NCI-H2171 treated with DMSO at 0.1 percent for 48 hours (cell line): Measurements from ENCODE around the gene HOXA13.
A peak's percentile ranks its signal among the peaks of the same experiment; 100 is the strongest.

Experiments
- DNase-seq: peaks from one replicate; lab custom pipeline; 2025; lab: John Stamatoyannopoulos, UW

The HOXA13 gene

DNA sequence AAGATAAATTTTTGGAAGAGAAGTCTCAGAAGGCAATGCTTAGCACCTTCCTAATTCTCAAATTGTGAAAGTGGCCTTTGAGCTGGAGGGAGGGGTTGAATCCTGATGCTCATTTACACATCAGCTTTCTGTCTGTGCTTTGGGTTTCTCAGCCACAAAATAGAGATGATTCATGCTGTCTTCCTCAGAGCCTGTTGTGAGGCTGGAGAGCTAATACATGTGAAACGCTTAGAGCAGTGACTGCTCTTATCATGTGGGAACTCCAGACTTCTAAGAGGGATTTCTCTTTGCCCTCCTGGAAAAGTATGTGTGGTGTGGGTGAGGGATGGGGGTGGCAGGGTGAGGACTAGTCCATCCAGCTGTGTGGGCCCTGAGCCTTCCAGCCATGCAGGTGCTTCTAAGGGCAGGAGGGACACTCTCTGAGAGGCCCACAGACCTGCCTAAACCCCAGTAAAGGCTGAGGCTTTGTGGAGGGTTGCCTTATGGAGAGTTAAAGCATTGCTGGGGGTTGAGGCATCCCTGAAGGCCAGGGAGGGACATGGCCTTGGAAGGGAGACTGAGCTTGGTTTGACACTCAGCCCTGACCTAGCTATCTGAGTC lies 37.9 kb upstream of the HOXA13 start:
- no peak for DNase-seq

DNA sequence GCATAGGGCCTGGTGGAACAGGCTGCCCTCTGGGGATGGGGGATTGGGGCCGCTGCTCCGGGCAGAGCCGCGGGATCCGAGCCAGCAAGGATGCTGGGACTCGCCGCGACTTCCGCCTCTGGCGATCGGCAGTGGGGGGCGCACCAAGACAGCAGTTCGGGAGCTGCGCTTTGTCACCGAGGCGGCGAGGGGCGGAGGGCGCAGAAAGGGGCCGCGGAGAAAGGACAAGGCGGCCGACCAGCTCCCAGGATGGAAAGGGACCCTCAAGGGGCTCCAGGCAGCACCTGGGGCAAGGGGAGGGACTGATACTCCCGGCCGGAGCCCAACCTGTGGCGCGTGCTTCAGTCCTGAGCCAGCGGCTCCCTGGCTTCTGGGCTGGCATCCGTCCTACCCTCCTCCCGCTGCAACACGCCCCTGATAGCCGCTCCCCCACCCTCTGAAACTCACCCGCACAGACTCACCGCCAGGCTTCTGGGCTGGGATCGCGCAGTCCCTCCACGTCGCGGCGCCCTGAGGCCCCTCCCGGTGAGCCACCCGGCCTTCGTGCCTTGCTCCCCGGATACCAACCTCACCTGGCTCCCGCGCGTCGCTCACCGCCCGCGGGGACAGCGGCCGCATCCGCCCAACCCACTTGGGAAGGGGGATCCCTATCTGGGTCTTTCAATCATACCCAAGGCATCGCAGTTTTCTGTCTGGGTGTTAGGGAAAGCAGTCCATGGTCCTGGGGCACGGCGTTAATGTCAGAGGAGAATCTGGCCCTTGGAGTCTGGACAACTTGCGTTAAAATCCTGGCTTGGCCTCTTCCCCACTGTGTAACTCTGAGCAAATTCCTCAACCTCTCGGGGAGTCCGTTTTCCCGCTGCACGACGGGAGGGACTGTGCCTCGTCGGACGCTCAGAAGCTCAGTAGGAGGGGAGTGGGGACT lies 35.8 kb upstream of the HOXA13 start:
- peak; percentile 73 for DNase-seq

DNA sequence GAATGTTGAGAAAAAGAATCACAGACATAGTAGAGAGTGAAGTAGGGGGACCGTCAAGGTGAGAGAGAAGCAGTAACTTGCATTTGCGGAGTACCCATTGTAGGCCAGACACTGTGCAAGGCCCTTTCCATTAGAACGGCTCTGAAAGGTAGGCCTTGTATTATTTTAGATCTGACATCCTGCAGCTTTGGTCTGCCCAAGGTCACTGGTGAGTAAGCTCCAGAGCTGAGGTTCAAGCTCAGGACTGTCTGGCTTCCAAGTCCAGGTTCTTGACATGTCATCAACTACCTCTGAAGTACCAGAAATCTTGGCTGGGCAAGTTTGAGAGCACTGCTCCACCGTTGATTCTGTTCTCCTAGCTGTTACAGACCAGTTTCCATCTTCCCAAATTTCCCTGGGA lies 29.6 kb upstream of the HOXA13 start:
- DNase-seq = no peak

DNA sequence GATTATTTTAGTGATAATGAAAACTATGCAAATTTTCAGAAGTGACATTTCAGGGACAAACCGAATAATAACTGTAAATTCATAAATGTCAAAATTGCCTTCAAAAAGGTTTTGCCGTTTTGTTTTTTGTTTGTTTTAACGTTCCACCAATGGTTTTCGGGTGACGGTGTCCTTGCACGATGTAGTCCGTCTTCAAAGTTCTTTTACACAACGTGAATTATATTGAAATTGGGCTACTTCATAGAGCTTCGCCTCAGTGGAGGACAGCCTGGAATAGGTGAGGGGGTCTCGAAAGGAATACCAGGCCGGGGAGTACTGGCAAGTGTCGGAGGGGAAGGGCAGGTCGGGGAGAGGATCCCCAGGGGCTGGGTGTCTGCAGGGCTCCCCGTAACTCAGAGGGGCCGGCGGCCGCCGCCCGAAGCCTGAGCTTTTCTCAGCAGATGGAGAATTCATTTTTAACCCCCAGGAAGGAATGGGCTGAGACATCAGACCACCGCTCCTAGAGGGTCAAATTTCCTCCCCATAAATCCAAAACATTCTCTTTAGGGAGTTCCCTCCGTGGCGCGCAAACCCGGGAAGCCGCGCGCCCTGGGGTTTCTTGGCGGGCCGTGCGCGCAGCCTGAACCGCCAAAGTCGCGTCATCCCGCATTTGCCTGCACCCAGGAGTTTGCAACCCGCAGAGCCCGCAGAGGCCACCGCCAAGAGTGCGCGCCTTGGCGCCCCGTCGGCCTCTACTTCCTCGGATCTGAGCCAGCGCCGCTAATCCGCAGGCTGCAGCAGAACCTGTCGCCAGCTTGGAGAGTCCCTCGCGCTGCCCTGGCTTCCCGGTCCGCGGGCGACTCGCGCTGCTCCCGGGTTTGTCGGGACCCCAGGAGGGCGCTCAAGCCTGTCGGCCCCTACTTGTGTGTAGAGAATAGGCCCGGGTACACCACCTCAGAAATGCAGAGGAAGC lies 25.4 kb upstream of the HOXA13 start:
- DNase-seq = no peak

DNA sequence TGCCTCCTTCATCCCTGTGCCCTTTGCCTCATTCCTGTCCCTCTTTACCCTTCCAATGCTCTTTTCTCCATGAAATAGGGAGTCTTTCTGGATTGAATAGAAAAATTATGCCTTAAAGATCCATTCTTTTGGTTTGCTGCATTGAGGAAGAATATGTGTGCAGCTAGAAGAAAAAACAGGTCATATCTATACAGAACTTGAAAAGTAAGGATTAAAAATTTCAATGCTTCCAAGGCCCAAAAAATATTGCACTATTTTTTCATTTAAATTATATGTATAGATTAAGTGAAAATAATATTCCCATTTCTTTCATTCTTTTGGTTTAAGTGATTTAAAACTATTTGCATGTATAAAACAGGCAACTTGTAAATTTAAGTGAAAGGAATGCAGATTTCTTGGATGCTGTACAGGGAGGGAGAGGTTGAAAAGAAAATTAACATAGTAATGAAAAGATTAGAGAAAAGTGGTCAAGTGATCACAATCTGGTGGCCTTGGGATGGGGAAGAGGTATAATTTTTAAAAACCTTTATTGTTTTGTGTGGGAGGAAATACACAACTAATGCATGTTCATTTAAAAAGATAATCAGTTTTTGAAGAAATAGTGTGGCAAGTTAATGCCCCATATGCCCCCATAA lies 24.2 kb upstream of the HOXA13 start:
- no peak for DNase-seq

DNA sequence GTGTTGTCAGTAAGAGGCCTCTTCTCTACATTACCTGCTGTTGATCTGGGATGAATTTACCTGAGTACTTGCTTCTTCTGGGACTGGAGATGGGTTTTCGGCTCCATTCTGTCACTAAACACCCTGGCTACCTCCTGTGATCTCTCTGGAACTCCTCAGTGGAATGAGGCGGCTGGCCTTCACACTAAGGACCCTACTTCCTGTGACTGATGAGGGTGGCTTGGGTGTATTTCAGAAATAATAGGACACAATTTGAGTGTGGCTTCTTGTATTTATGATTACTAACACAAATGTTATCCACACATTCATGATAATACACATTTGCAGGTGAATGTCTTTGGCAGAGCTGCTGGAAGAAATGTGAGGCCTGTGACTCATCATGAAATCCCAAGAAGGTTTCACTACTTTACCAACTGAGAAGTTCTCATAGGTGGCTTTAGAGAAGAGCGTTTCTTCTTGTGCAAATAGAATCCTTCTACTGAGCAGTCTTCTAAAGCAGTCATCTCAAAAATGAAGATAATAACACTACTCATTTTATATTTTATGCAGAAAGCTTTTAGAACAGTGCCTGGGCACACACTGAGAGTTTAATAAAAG lies 21.4 kb upstream of the HOXA13 start:
- DNase-seq = no peak

DNA sequence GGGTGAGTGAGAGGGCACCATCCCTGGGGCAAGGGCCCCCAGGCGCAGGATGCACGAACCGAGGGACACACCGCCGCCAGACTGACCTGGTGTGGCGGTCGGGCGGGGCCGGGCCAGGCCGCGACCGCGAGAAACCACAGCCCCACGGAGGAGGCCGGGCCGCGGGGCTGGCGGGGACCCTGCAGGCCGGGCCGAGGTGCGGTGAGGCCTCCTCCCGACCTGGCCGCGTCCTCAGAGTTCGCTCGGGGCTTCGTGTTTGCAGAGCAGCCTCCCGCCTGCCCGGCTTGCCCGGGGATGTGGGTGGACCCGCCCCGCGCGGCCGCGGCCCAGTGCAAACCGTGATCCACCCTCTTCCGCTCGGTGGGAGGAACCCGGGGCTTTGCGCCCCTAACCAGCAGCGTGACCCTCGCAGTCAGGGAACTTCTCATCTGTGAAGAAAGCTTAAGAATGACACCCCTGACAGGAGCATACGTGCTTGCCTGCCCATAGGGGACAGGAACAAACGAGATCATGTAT lies 20.6 kb upstream of the HOXA13 start:
- DNase-seq = no peak

DNA sequence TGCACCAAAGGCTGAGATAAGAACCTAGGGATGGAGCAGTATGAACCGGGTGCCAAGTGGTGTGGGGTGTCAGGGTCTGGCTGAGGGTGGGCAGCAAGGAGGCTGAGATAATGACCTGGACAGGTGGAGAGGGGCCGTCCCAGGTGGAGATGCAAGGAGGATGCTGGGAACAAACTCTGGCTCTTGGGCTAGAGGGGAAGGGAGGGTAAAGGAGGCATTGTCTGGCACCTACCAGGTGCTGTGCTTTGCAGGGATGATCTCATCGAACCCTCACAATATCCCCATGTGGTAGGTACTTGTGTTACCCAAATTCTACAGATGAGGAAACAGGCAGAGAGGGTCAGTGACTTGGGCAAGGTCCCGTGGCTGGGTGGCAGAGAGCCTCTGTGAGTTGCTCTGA lies 19.9 kb upstream of the HOXA13 start:
- no peak for DNase-seq

DNA sequence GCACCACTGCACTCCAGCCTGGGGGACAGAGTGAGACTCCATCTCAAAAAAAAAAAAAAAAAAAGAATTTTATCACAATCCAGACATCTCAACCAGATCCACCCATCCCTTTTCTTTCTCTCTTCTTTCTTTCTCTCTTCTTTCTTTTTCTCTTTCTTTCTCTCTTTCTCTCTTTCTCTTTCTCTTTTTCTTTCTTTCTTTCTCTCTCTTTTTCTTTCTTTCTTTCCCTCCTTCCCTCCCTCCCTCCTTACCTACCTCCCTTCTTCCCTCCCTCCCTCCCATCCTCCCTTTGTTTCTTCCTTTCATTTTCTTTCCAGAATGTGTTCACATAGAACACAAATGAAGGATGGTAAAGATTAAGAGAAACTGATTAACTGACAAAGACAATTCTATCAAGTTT lies 18.1 kb upstream of the HOXA13 start:
- no peak for DNase-seq

DNA sequence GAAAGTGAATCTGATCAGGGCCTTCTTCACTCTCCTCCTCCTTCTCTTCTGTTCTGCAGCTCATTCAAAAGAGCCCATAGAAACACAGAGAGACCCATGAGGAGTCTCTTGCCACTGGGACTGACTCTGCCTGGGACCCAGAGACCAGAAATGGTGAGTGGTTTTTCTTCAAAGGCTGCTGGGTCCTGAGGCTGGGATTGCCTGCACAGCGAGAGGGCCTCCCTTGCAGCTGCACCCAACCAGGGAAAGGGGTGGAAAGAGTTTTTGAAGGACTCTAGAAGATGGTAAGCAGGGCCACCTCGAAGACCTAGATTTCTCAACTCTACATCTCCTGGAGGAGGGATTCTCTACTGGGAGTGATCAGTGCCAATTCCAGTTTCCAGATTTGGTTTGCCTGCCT lies 15.5 kb upstream of the HOXA13 start:
- no peak for DNase-seq

DNA sequence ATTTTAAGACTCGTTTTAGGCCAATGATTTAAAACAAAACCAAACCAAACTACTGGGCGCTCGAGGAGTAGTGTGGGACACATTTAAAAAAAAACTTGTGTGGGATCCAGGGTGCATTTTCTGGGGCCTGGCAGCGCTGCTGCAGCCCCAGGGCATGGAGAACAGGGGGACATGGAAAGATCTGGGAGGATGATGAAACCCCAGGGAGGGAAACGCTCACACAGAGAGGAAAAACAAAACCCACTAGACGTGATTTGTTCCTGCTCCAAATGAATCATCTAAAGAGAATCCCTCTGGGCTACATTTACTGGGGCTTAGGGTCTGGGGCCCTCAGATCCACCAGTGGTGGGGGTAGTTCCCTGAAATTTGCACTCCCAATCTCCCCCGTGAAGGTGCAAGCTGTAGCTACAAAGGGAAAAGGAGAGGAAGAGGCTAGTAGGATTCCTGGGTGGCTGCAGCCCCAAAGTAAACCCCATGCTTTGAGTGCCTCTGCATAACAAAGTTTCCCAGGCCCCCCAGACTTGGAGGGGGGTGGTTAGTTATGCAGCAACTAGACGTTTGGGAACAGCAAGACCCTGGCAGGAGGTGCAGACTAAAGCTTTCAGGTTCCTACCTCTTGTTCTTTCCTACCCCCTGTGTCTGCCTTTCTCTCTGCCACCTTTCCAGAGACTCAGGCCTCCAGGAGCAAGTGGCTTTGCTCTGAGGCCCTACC lies 14.5 kb upstream of the HOXA13 start:
- DNase-seq = no peak

DNA sequence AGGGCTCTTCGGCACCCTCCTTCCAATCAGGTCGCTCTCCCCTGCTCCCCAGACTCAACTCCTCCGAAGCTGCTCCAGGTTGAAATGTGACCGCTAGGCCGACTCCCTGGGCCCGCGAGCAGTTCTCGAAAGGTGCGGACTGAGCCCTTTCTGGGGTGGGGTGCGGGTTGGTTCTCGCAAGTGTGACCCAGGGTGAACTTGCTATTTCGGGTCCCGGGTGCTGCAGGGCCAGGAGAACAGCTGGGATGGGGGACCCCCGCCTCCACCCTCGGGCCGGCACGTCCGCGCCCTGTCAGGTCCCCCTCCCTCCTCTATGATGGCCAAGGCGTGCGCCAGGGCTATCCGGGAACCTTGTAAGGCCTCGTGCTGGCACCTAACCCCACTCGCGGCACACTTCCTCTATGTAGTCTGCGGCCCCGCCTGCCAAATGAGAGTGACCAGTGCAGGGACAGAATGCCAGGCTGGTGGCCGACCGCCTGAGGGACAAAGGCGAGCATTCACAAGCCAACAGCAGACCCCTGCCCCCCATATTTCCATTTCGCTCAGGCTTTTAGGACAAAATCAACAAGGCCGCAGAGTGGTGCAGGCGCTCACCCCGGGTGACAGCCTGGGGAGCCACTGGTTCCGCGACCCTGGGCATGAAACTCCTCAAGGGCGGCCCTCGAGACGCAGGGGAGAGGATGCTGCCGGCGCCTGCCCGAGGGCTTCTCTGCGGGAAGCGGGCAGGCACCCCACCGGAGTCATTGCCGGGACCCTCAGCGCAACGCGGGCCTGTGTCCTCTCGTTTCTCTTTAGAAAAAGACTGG lies 13.7 kb upstream of the HOXA13 start:
- DNase-seq = no peak

DNA sequence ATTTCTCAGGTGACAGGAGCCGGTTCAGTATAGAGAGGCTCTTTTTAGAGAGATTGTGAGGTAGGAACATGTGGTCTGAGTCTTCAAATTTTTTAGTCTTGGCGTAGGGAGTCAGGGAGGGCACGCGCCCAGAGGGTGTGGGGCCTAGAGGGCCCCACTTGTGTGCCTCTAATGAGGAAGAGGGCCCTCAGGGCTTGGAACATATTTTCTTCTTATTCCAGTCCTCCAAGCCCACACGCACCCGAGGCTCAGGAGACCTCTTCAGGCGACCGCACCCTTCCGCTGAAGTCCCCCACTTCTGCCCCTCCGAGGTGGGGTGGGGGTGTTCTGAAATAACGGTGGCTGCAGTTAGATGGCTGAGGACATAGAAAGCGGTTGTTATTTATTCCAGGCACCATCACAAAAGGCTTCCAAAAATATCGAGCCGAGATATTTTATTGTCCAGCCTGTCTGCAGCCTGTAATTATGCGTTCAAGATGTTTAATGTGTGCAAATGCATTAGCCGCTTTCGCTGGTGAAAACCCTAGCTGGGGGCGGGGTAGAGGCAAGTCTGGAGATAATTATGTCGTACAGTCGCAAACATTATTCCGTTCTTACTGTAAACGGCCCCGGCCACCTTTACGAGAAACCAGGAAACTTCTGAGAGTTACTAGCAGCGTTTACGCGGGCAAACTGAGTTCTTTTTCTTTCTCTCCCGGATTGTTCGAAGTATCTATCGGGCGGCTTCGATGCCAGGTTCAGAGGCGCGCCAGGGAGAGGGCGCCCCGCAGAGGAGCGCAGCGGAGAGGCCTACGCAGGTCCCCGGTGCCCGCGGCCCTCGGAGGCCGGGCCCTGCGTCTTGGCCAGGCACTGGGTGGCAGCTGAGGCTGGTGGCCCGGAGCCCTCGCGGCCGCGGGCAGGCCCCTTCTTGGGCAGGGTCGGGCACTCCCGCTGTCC lies 12.9 kb upstream of the HOXA13 start:
- DNase-seq = no peak

DNA sequence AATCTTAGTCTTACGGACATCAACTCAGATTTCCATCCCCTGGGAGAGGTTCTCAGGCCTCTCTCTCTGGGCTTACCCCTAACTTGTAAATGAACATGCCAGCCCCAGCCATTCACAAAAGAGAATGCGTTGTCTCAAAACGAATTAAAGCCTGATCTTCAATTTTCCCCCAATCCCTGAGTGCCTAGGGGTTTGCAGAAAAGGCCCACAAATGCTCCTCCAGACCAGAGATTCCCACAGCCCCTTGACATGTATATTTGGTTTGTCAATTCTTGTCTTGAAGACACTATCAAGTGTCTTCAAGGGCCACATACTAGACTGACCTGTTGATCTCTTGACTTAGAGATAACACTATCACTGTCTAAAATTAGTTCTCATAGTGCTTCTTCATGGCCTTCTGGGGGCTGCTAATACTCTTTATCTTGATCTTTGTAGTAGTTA lies 11.9 kb upstream of the HOXA13 start:
- no peak for DNase-seq

DNA sequence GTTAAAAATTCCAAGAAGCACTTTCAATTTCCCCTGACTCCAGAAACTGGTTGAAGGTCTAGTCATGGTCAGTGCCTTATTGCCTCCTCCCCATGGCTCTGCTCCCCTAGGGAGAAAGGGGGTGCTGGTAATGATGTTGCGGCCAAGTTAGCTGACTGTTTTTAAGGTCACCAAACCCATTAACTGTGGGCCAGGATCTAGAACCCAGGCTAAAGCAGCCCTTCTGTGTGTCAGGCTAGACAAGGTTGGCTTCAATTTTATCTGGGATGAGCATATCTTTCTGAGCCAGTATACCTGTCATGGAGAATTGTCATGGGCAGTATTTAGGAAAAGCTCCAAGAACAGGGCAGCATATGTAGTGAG lies 11.2 kb upstream of the HOXA13 start:
- DNase-seq = no peak

DNA sequence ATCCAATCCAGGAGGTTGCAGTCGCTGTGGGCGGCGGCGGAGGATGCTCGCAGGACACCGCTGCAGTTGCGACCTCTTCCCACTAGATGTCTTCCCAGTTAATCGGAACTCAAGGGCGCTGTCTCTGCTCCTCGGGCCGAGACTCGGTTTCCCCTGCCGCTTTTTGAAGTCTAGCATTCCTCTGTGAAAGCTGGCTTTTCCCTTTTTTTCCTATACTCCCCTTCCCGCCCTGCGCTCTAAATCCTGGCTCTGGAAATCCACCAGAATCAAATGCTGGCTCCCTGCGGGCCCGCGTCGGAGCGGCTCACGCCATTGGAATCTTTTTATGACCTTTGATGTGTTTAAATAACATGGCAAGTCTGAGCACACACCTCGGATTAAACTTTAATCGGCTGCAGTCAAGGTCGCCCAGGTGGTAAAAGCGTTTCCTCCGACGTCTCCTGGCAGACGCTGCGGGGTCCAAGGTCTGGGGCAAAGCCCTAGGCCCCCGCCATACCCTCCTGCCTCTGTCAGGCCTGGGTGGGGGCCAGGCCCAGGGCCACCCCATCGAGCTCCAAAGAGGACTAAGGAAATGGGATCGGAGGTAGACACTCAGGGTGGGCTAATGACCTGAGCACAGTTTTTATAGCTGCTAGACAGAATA lies 10.7 kb upstream of the HOXA13 start:
- DNase-seq = no peak

DNA sequence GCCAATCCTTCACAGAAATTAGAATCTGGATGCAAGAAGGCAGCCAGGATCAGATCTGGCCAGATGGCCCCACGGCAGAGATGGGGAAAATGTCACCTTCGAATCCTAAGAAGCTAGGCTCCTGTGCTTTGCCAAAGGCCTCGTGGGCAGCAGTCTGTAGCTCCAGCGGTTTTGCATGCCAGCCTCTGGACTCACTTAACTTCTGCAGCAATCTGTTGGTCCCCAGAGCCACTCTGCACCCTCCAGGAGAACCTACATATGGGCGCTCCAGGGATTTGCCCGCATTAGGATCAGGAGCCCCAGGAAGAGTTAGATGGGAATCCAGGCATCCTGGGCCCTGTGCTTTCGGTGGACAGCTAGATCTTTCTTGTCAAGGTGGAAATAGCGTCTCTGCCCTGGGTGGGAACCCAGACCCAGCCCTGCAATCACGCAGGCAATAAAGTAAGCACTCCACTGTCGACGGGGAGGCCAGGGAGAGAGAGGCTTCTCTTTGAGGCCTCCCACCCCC lies 10.1 kb upstream of the HOXA13 start:
- DNase-seq = no peak

DNA sequence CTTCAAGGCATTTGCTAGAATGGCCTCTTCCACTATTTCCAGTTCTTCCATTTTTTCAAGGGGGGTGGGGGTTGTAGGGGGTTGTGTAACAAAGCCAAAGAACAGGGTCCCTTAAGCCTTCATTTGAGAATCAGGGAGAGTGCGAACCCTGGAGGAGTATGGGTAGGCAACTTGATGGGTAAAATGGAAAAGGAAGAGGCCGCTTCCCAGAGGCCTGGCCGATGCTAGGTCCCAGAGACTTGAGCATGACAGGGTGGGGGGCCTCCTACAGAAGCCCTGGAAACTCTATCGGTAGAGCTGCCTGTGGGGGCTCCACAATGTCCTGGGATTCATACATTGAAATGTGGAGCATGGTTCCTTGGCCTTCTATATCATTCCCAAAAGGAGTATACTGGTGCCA lies 9.1 kb upstream of the HOXA13 start:
- DNase-seq = no peak
